GM21390 (cell line): Measurements from ENCODE around the gene IRGC.

ENCODE experiments used
- ATAC-seq: cut with Tn5 transposase; IDR thresholded peaks from one replicate; pipeline ENCODE4 v1.9.1; 2021; ENCODE audit not compliant: unreplicated experiment

IRGC gene

GRCh38 chr19:43721469-43722048 lies 5.7 kb downstream of the IRGC start:
- no peak for ATAC-seq

GRCh38 chr19:43723588-43723987 lies 7.7 kb downstream of the IRGC start:
- no peak for ATAC-seq

DNA sequence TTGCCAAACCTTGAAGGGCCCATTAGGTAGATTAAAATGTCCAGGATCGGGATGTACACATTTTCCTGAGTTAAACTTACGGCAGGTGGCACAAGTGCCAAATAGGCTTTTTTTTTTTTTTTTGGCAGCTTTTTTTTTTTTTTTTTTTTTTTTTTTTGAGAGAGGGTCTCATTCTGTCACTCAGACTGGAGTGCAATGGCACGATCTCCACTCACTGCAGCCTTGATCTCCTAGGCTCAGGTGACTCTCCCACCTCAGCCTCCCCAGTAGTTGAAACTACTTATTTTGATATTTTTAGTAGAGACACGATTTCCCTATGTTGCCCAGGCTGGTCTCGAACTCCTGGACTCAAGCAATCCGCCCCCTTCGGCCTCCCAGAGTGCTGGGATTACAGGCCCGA lies 9.0 kb downstream of the IRGC start:
- no peak for ATAC-seq

- no peak for ATAC-seq
These were observed 9.6 kb downstream of the IRGC start for GRCh38 chr19:43725468-43725867.

DNA sequence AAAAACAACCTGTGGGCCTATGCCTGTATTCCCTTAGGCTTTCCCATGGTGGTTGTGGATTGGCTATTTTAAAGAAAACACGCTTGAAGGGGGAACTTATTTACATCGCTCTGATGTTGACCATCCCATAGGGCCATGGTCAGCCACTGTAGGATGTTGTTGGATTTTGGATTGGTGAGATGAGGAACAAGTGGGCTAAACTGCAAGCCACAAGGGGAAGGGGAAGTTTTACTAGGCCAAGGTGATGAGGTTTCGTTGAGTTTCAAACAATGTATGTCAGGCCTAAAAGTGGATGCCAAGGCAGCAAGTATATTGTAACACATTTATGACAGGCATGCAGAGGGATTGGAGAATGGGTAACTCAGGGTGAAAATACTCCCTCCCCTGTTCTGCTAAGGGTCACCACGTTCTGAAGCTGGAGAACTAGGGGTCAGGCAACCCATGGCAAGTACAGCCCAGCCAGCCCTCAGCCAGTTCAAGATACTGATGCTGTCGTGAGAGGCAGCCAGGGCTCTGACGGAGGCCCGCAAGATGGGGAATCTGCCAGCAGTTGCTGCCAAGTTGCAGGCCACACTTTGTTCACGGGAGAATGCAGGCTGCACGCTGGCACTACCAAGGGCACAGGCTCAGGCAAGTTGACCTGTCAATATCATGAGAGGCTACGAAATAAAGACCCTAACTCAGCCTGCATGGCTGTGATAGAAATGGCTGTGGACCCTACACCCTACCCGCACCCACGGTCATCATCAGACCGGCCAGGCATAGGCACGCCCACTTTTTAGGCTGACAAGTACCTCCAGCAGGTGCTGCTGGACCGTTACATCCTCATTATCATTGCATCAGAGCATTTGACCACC lies 11.1 kb downstream of the IRGC start:
- ATAC-seq: no peak

- ATAC-seq: no peak
These were observed 11.6 kb downstream of the IRGC start for GRCh38 chr19:43727593-43727853.

DNA sequence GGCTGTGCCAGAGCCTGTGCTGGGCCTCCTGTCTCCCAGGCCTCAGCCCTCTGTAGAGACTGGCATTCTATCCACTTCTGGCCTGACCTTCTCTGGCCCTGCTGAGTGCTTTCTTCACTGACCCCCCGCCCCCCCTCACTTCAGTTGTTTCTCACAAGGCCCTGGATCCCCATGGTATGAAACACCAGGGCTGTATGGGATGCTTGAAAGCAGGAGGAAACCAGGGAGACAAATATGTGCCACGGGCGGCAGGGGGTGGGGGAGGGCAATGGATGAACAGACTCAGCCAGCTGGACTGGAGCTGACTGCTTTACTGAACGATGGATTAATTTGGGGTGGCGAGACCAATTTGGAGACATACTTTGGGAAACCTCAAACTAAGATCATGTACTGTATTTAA lies 14.0 kb downstream of the IRGC start:
- ATAC-seq: no peak

- no peak for ATAC-seq
These were observed 15.5 kb downstream of the IRGC start for GRCh38 chr19:43731346-43731745.

DNA sequence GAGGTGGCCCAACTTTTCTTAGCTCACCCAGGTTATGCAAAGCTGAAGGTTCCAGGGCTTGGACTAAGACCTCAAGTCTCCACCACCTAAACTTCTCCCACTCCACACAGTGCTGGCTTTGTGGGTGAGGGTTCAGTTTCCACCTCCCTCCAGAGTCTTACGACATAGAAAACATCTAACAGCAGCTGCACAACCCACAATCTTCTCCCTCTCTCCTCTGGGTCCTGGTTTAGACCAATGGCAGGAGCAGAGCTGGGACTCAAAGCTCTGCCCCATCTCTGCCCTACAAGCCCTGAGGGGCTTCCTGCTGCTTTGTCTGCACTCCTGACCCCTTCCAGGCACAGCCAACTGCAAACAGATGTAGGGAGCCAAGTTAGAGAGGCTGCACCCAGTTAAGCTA lies 16.0 kb downstream of the IRGC start:
- ATAC-seq: no peak

GRCh38 chr19:43735013-43735412 lies 19.1 kb downstream of the IRGC start:
- no peak for ATAC-seq

DNA sequence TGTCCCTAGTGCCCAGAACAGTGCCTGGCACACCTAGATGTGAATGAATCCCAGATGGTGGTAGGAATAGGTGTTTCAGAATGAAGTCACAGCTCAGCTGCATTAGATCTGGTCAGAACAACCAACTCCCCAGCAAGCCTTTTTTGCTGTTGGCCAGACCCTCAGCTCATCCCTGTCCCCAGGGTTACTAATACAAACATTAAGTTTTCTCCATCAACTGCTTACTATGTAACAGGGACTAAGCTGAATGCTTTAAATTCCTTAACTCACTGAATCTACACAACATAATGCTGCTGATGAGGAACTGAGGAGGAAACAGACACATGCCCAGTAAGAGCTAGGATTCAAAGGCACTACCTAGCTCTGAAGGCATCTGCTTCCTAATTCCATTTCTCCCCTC lies 20.1 kb downstream of the IRGC start:
- no peak for ATAC-seq

DNA sequence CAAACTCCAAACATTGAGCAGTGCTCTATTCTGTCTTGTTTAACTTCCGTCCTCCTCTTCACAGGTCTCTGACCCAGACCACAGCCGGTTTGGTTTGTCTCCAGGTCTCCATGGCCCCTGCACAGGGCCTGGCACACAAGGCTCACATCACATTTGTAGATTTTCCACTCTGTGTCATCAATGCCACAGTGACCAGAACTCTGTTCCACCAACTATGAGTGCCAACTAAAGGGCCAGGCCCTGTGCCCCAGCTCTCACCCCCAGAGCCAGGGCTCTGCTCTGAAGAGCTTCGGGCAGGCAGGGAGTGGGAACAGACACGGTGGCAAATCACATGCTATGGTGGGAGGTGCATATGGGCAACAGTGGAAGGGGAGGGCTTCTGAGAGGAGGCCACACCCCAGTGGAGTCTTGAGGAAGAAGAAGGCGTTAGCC lies 22.9 kb downstream of the IRGC start:
- ATAC-seq: no peak

DNA sequence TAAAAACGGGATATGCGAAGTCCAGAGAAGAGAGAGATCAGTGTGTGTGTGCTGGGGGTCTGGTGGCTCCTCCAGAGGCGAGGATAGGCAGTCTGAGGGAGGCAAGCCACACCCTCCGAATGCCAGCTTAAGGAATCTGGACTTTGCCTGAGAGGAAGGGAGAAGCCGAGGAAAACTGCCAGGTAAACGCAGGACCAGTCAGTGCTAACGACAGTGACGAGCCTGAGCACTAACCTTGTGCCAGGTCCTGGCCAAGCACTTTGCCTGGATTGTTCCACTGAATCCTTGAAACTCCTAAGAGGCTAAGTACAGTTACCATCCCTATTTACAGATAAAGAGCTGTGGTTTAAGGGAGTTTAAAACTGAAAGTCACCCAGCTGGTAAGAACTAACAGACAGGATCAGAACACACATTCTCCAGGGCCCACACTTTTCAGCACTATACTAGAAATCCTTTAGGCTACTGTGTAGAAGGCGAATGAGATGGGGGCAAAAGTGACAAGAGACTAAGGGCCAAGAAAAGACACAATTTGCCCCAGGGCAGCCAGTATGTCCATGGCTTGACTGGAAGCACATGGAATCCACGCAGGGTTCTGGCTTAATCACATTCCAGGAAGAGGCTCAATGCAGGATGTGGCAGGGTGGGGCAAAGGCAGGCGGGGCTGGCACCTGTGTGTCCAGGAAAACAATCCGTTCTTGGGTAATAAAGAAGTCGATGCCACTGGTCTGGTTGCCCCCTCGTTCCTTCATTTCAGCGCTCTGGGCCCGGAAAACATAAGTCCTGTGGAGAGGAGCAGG lies 23.8 kb downstream of the IRGC start:
- ATAC-seq: no peak

DNA sequence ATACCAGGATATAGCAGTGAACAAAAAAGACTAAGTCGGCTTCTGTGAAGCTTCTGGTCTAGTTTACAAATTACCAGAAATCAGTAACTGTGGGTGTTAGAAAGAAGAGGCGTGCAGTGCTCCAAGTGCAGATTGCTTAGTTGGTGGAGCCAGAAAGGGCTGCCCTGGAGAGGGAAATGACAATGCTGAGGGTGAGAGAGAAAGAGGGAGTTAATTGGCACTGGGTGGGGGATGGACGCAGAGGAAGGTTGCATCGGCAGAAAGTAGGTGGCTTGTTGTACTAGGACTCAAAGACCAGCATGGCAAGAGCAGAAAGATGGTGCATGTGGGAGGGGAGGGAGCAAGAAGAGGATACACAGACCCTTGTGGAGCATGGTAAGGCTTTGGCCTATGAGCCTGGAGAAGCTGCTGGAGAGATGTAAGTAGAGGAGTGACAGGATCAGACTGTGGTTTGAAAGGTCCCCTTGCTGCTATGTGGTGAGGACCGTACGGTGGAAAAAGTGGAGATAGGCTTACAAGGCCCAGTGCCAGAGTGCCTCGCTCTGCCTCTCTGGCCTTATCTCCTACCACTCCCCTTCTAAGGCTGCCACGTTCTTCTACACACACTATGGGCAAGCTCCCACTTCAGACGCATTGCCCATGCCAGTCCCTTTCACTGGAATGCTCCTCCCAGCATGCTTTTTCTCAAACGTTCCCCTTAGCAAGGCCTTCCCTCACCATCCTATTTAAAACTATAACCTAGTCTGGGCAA lies 25.4 kb downstream of the IRGC start:
- ATAC-seq: no peak

DNA sequence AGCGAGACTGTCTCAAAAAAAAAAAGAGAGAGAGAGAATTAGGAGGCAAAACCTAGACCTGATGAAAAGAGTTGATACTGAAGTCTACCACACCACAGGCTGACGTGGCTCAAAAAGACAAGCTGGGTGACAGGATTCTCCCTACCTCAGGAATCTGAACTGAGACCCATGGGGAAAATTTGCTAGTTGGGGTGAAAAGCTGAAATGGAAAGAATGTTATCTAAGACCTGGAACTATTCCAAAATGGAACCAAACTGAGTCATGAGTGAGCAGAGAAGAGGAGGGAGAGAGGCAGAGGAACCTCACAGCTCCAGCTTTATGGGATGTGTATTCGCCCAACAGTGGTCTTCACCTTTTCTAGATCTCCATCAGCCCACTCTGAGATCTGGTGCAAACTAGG lies 27.2 kb downstream of the IRGC start:
- ATAC-seq: no peak

DNA sequence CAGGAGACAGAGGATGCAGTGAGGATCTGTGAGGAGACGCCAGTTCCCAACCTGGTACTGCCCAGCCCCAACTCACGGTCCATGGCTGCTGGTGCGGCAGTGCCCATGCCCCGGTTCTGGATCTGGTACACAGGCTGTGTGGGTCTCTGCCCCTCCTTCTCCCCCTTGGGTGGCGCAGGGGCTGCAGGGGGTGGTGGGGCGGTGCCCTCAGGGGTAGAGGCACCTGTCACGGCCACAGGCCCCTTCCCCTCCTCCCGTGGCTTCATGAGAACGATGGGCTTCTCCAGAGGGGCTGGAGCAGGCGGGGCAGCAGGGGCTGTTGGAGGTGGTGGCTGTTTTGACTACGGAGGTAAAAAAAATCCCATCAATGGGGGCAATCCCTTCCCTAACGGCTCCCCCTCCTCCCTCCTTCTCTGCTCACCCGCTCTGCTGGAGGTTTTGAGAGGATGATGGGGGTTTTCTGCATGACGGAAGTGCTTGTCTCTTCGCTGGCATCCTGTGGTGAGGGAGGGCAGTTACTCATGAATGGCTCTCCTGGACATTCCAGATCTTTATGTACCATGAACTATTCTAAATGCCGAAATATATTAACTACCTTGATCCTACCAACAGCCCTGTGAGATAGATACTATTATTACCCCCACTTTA lies 31.8 kb downstream of the IRGC start:
- ATAC-seq: no peak

DNA sequence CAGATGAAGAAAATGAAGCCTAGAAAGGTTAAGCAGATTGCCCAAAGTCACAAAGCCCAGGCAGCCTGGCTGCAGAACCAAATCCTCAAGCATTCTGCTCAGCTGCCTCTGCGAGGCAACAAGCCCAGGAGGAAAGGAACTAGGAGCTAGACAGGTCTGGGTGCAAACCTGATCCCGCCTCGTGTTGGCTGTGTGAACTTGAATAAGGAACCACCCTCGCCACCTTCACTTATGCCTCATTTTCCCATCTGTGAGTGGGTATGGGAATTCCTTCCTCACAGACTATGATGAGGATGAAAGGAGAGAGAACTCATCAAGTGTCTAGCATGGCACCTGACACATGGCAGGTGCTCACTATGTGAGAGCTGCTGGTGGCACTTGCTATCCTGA lies 32.3 kb downstream of the IRGC start:
- ATAC-seq: no peak

- no peak for ATAC-seq
These were observed 32.8 kb downstream of the IRGC start for GRCh38 chr19:43748685-43749084.

- ATAC-seq: no peak
These were observed 33.3 kb downstream of the IRGC start for GRCh38 chr19:43749152-43749551.

DNA sequence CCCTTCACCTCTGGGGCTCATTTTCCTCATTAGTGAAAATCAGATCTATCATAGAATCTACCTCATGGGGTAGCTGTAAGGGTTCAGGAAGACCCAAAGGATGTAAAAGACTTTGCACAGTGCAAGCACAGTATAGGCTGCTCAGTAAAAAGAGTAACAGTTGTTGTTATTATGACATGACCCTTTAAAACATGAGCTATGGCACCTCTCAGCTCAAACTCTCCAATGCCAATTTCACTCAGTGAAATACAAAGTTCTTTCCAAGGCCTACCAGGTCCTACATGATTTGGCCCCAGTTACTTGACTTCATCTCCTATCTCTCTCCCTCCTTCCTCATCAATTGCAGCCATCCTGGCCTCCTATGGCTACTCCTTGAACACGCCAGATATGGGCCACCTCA lies 34.0 kb downstream of the IRGC start:
- ATAC-seq: no peak
